Breast epithelium (tissue), 4 donors: ENCODE measurements around the gene ALDH1A2. TPM values are rescaled to one million over a fixed set of nuclear protein-coding genes. Genes with fewer than 3 reads are reported as not detected.

Source experiments
- DNase-seq, 2 donors: peaks; one replicate each; pipeline ENCODE4 v3.0.0-alpha.2; 2019; ENCODE audit warnings: low spot score in 2 of 2
- H3K27ac ChIP-seq, 2 donors: fragments of 200-600 bp; sonication (generic) in 1 of 2; one replicate each; pipeline ENCODE4 v1.5.1; 2016 to 2019; ENCODE audit warnings: mild to moderate bottlenecking in 1 of 2
- H3K27me3 ChIP-seq, 2 donors: fragments of 200-600 bp; sonication (generic) in 1 of 2; one replicate each; pipeline versions ENCODE4 v1.5.1 to v1.6.0; 2017 to 2019; ENCODE audit warnings: control low read depth in 1 of 2, mild to moderate bottlenecking in 1 of 2
- H3K36me3 ChIP-seq: fragments of 200-600 bp; one replicate; pipeline ENCODE4 v1.5.1; 2019
- H3K4me1 ChIP-seq, 2 donors: fragments of 200-600 bp; sonication (generic); one replicate each; pipeline ENCODE4 v1.5.1; 2016 to 2019; ENCODE audit warnings: control low read depth in 1 of 2
- H3K4me3 ChIP-seq, 3 donors: fragments of 200-600 bp; sonication (generic); 1 replicate in 2 of 3; 2 replicates in 1 of 3; pipeline ENCODE4 v1.5.1; 2016 to 2019; ENCODE audit warnings: mild to moderate bottlenecking in 3 of 3, moderate library complexity in 2 of 3
- H3K9me3 ChIP-seq, 2 donors: fragments of 200-600 bp; sonication (generic) in 1 of 2; one replicate each; pipeline ENCODE4 v1.5.1; 2016 to 2019; ENCODE audit warnings: control low read depth in 1 of 2
- POLR2A ChIP-seq: fragments of 450-650 bp; IDR thresholded peaks from one replicate; pipeline ENCODE4 v1.6.1; 2016; ENCODE audit warnings: antibody characterized with exemption, mild to moderate bottlenecking, moderate library complexity
- POLR2AphosphoS5 ChIP-seq, 3 donors: sonication (generic); formaldehyde crosslinking; IDR thresholded peaks; one replicate each; pipeline ENCODE4 v1.6.1; 2017; ENCODE audit warnings: antibody characterized with exemption in 3 of 3
- intact Hi-C: fragments of 100-400 bp; cut with DNase I; formaldehyde crosslinking; loops from one replicate; pipeline ENCODE4 v1.15.1; 2023; ENCODE audit warnings: low total_unique reads
- total RNA-seq, 3 donors: library from RNA; depleted of rRNA; stranded (reverse); fragments of >200 nt; gene quantifications; one replicate each; pipeline ENCODE4 v1.1.0, GENCODE V29; 2016
- TF ChIP-seq, protein P1 (sequence below), 3 donors: fragments of 450-650 bp; IDR thresholded peaks; one replicate each; pipeline ENCODE4 v1.5.1; 2016 to 2017; ENCODE audit warnings: antibody characterized with exemption in 3 of 3, mild to moderate bottlenecking in 3 of 3, moderate library complexity in 3 of 3

Gene ALDH1A2
- total RNA-seq, 3 donors from 2014 or later, result 6.1 to 19.6 (median 11.1) TPM

GRCh38 chr15:57969355-57969754, 96.2 kb downstream of the ALDH1A2 start:
- Histone ChIP-seq H3K4me3 (no peak overlapping the region), H3K9me3 (no peaks in the 10 kb centered on the region), H3K27me3 (no peaks in the 10 kb centered on the region), H3K36me3 (no peaks in the 10 kb centered on the region), H3K27ac (no peak overlapping the region), H3K4me1 (no peaks in the 10 kb centered on the region)
- TF ChIP-seq POLR2AphosphoS5 (IDR thresholded peaks at IDR 0.05) (no peak), POLR2A (no peak)
- TF ChIP-seq, protein P1, sequence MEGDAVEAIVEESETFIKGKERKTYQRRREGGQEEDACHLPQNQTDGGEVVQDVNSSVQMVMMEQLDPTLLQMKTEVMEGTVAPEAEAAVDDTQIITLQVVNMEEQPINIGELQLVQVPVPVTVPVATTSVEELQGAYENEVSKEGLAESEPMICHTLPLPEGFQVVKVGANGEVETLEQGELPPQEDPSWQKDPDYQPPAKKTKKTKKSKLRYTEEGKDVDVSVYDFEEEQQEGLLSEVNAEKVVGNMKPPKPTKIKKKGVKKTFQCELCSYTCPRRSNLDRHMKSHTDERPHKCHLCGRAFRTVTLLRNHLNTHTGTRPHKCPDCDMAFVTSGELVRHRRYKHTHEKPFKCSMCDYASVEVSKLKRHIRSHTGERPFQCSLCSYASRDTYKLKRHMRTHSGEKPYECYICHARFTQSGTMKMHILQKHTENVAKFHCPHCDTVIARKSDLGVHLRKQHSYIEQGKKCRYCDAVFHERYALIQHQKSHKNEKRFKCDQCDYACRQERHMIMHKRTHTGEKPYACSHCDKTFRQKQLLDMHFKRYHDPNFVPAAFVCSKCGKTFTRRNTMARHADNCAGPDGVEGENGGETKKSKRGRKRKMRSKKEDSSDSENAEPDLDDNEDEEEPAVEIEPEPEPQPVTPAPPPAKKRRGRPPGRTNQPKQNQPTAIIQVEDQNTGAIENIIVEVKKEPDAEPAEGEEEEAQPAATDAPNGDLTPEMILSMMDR (IDR thresholded peaks at IDR 0.05), result no peak
- intact Hi-C loops, result no loop called here
- no peak for DNase-seq

DNA sequence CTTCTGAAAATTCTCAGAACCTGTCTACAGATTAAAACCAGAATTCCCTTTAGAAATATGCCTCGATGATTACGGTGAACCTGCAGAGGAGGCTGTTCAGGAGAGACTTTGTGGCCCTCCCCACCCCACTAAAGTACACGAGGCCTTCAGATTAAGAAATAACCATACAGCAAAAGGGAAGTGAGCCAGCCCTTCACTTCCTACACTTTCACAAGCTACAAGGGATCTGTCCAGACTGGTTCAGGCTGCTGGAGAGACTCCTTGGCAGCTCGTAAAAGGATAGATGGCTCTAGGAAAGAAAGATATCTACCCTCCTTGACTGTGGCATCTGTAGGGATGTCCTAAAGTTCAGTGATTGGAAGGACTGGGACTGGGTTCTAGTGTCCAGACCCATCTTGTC, 102.6 kb downstream of the ALDH1A2 start:
- intact Hi-C loops, result no loop called here
- Histone ChIP-seq H3K27me3 (no peaks in the 10 kb centered on the region), H3K4me1 (no peaks in the 10 kb centered on the region), H3K9me3 (no peaks in the 10 kb centered on the region), H3K27ac (no peak overlapping the region), H3K4me3 (no peak overlapping the region), H3K36me3 (no peaks in the 10 kb centered on the region)
- no peak for TF ChIP-seq POLR2A
- no peak for TF ChIP-seq POLR2AphosphoS5 (IDR thresholded peaks at IDR 0.05)
- TF ChIP-seq, protein P1 (IDR thresholded peaks at IDR 0.05), result no peak
- DNase-seq, result no peak

- Histone ChIP-seq H3K4me3 (no peak overlapping the region), H3K4me1 (no peaks in the 10 kb centered on the region), H3K9me3 (no peaks in the 10 kb centered on the region), H3K27me3 (no peaks in the 10 kb centered on the region), H3K27ac (no peak overlapping the region), H3K36me3 (no peaks in the 10 kb centered on the region)
- DNase-seq, result no peak
- TF ChIP-seq POLR2AphosphoS5 (IDR thresholded peaks at IDR 0.05) (no peak), POLR2A (no peak)
- intact Hi-C loops, result no loop called here
These were observed 103.6 kb downstream of the ALDH1A2 start for GRCh38 chr15:57961919-57962318.

DNA sequence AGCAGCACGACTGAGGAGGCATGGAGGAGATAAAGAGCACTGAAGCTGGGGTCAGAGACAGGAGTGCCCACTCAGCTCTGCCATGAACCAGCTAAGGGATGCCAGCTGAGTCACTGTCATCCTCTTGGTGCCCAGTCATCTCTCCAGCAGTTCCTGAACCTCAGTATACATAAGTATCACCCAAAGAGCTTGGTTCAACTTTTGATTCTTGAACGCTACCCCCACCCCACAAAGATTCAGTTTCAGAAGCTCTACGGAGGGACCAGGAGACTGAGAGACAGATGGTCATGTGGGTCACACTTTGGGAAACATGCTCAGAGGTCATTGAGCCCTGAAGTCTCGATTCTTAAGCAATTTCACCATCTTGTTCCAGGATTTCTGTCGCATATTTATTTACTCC, 108.4 kb downstream of the ALDH1A2 start:
- H3K4me3 ChIP-seq, result no peak overlapping the region
- intact Hi-C loops, result no loop called here
- no peaks in the 10 kb centered on the region for H3K36me3 ChIP-seq
- H3K27ac ChIP-seq, result no peak overlapping the region
- no peaks in the 10 kb centered on the region for H3K4me1 ChIP-seq
- no peaks in the 10 kb centered on the region for H3K27me3 ChIP-seq
- no peaks in the 10 kb centered on the region for H3K9me3 ChIP-seq
- no peak for TF ChIP-seq POLR2AphosphoS5 (IDR thresholded peaks at IDR 0.05)
- TF ChIP-seq POLR2A, result no peak
- TF ChIP-seq, protein P1 (IDR thresholded peaks at IDR 0.05), result no peak
- DNase-seq, result no peak

DNA sequence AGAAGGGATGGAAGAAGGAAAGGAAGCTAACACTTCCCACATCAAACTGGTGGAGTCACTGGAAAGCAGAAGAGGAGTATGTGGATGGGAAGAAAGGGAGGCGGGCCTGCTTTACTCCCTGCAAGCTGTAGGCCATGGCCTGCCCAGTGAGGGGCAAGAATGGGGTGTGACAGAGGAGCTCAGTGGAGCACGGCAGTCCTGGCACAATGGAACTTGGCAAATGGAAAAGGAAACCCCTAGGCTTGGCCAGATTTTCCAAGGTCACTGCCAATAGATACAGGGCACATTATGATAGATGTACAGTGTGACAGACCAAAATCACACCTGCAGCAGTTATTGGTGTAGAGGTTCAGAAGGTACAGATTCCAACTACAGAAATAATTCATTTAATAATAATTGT, 111.6 kb downstream of the ALDH1A2 start:
- H3K36me3 ChIP-seq, result no peaks in the 10 kb centered on the region
- TF ChIP-seq POLR2A, result no peak
- TF ChIP-seq, protein P1 (IDR thresholded peaks at IDR 0.05), result no peak
- no peak for TF ChIP-seq POLR2AphosphoS5 (IDR thresholded peaks at IDR 0.05)
- DNase-seq, result no peak
- no peak overlapping the region for H3K27ac ChIP-seq
- H3K27me3 ChIP-seq, result no peaks in the 10 kb centered on the region
- intact Hi-C loops, result no loop called here
- no peaks in the 10 kb centered on the region for H3K9me3 ChIP-seq
- no peak overlapping the region for H3K4me3 ChIP-seq
- H3K4me1 ChIP-seq, result no peaks in the 10 kb centered on the region
